Pulmonary artery endothelial cell (primary cell): ENCODE results near the gene PLPP1. TPM values are rescaled to one million over a fixed set of nuclear protein-coding genes. Genes with fewer than 3 reads are reported as not detected.
"Not testable (repeated sequence)": the region's sequence is repeated elsewhere in the genome, so short reads cannot be mapped to it uniquely, and the experiment has no call there.

Source experiments
- DNase-seq: peaks from one replicate; pipeline ENCODE4 v3.0.0-alpha.2; 2011; ENCODE audit warnings: low read depth, low spot score
- total RNA-seq: library from RNA; depleted of rRNA; stranded (reverse); fragments of >200 nt; gene quantifications from 2 replicates; pipeline ENCODE4 v1.2.3, GENCODE V29; 2014

The PLPP1 gene
- total RNA-seq, 1 donor from 2014 or later, result 13.9 TPM

GRCh38 chr5:55546947-55547346 is 12.2 kb upstream of the PLPP1 start:
- DNase-seq, result no peak

GRCh38 chr5:55544341-55544740 is 9.6 kb upstream of the PLPP1 start:
- DNase-seq, result no peak

- DNase-seq, result no peak
These were observed 6.4 kb upstream of the PLPP1 start for GRCh38 chr5:55541056-55541635.

- DNase-seq, result no peak
These were observed 5.8 kb upstream of the PLPP1 start for GRCh38 chr5:55540525-55540924.

- DNase-seq, result no peak
These were observed 5.3 kb upstream of the PLPP1 start for GRCh38 chr5:55540024-55540423.

- no peak for DNase-seq
These were observed 3.9 kb upstream of the PLPP1 start for GRCh38 chr5:55538661-55539060.

DNA sequence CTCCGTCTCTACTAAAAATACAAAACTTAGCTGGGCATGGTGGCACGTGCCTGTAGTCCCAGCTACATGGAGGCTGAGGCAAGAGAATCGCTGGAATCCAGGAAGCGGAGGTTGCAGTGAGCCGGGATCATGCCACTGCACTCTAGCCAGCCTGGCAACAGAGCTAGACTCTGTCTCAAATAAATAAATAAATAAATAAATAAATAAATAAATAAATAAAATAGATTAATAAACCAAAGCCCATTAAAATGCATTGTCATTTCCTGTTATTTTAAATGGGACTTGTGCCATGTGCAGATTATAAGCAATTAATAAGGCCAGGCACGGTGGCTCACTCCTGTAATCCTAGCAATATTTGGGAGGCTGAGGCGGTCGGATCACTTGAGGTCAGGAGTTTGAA is 2.6 kb upstream of the PLPP1 start:
- not testable (repeated sequence) for DNase-seq

DNA sequence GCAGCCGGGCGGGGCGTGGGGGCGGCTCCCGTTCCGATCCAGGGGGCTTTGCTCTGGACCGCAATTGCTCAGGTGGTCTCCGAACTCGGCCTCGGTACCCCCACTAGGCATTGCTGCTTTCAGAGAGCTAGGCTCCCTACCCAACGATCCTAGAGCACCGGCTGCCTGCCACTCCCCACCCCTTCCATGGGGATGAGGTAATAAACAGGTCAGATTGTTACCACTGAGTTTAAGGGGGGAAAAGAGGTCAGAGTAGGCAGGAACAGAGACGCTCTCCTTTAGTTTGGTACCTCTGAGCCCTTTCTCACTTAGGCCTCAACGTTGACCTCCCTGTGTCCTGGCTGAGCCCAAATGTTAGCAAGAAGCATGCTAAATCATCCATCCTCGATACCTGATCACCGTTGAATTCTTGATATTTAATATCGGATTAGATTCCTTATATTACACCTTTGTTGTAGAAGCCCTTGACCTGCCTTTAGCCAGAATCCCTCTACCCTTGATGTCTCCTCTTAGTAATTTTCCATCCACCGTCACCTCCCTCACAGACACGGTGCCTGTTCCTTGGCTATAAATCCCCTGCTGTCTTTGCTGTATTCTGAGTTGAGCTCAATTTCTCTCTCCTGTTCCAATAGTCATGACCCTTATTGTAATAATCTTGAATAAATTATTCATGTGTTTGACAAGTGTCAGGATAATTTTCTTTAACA is 588 bp upstream of the PLPP1 start:
- no peak for DNase-seq

GRCh38 chr5:55533521-55534435 is 986 bp downstream of the PLPP1 start:
- DNase-seq, result peak; percentile 7

GRCh38 chr5:55530669-55531068 is 4.1 kb downstream of the PLPP1 start:
- DNase-seq, result no peak

- DNase-seq, result no peak
These were observed 9.9 kb downstream of the PLPP1 start for GRCh38 chr5:55524816-55525215.

DNA sequence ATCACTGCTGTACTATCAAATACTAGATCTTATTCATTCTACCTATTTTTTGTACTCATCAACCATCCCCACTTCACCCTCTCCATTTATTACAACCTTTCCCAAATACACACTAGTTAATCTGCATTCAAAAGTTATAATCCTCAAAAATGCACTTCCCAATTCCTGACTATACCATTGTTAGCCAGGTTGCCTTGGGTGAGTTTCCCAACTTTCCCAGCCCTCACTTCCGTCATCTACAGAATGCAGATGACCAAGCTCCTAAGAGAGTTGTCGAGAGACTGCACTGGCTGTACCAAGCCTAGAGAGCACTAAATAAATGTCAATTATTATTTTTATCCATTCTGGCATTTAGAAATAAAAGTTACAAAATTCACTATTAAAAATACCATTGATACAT is 11.5 kb downstream of the PLPP1 start:
- DNase-seq, result no peak

DNA sequence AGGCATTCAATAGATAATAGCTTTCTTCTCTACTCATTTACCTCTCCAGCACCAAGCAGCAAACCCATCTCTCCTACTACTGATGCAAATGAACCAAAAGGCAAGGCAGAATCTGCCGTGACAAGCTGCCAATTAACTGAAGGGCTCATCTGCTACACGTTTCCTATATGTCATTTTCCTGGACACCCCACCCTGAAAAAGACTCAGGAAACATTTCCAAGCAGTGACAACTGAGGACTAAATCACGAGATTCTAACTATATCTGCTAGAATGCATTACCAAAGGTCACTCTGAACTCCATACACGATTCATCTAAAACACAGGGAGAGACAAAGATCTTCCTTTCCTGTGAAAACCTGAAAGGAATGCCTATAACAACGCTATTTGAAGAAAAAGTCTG is 12.9 kb downstream of the PLPP1 start:
- DNase-seq, result no peak

GRCh38 chr5:55520117-55520839 is 14.5 kb downstream of the PLPP1 start:
- DNase-seq, result no peak

DNA sequence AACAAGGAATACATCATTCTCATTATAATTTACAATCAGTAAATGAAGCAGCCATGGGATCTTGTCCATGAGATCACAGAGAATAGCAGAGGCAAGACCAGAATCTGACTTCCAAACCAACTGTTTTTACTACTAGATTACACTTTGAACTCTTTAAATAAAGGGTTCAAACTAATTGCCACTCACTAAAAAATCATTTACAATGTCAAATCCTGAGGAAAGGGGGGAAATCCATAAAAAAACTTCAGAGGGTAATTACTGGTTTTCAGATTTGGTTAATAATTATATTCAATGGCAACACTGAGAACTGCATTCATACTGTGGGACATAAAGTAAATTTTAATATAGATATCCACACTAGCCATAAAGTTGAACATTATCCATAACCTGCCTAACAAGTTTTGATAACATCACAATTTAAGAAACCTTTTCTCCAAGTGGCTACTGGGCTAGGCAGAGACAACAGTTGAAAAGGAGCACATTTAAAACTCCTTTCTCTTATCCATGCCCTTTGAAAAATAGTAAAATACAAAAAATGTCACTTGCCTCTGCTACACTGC is 15.9 kb downstream of the PLPP1 start:
- DNase-seq, result no peak

- DNase-seq, result no peak
These were observed 17.0 kb downstream of the PLPP1 start for GRCh38 chr5:55517804-55518203.

DNA sequence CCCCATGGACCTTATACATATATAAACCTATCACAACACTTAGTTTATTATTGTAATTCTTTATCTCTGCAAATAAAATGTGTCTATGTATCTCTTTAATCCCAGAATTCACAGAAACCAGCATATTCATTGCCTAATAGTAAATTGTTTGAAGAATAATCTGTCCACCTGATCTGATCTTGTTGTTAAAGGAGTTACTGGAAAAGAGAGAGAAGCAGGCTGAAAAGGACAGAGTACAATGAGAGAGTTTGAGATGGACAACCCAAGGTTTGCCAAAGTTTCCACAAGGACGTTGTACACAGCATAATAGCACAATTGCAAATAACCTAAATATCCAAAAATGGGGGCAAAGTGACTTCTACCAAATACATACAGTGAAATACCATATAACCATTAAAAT is 23.8 kb downstream of the PLPP1 start:
- DNase-seq, result no peak

DNA sequence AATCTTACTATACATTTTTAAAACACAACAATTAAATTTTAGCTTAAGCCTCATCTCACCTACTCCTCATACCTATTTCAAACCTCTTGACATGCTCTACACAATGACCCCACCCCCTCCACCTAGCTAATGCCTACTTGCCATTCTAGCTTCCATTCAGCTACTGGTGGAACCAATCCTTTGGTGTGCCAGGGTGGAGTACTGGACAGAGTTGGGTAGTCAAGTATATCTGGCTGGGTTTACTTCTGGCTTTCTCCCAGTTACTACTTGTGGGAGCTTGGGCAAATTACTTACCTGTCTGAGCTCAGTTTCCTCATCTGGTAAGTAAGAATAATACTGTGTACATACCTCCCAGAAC is 24.3 kb downstream of the PLPP1 start:
- DNase-seq, result no peak

DNA sequence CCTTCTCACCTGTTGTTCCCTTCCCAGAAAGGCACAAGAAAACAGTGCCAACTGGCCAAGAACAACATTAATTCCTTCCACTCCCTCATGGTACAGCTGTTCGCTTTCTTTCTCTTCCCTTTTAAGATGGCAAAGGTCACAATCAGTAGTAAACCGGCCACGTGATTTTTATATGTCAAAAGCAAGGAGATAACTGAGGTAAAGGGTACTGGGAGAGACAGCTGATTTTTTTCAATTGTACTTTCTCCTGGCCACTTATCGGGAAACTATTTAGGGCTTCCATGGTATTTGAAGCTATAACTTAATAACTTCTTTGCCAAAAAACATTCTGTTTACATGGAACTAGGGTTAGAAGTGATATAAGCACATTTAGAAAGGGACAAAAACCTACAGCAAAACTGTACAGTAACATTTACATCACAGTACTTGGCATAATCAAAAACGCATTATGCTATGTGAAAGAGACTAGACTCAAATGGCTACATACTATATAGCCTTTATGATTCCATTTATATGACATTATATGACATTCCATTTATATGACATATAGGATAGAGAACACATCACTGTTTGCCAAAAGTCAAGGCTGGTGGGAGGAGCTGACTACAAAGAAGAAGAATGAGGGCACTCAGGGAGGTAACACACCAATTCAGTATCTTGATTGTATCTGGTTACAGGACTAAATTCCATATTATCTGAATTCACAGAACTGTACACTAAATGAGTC is 24.8 kb downstream of the PLPP1 start:
- no peak for DNase-seq

DNA sequence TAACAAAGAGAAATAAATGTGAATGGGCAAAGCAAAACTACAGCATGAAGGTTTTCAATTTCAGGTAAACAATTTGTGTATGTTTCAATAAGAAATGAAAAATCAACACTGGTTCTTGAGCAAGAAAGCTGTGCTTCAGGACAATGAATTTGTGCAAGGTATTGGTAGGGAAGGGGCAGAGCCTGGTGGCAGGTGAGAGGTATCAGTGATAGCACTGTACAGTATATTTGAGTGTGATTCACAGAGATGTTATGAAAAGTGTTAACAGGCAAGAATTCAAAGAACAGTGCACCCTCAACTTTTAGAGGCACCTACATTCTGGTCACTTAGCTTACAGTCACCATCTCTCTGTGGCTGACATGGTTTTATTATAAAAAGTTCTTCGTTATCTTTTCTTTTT is 25.7 kb downstream of the PLPP1 start:
- DNase-seq, result no peak

GRCh38 chr5:55507574-55507973 is 27.2 kb downstream of the PLPP1 start:
- DNase-seq, result no peak
